Kidney (tissue), 14 donors: ENCODE results near the gene ZNF487. TPM values are rescaled to one million over a fixed set of nuclear protein-coding genes. Genes with fewer than 3 reads are reported as not detected.

ENCODE experiments used
- DNase-seq, 5 donors: peaks; one replicate each; pipeline ENCODE4 v3.0.0-alpha.2; 2013 to 2020
- FAIRE-seq: peaks from 2 replicates; lab custom pipeline; 2012; peaks lifted over from hg19 to GRCh38; lab: Jason Lieb, UNC
- H3K27ac ChIP-seq, 2 donors: one replicate each; pipeline ENCODE4 v1.7.0; 2013; ENCODE audit warnings: low read depth in 2 of 2, low read length in 2 of 2, inconsistent platforms in 1 of 2
- H3K27me3 ChIP-seq: one replicate; pipeline ENCODE4 v1.7.1; 2013; ENCODE audit warnings: low read length, inconsistent platforms; ENCODE audit not compliant: control insufficient read depth, insufficient read depth
- H3K36me3 ChIP-seq, 3 donors: one replicate each; pipeline versions ENCODE4 v1.7.0 to v1.7.1; 2013; ENCODE audit warnings: low read length in 3 of 3, control low read depth in 1 of 3, inconsistent platforms in 1 of 3; ENCODE audit not compliant: insufficient read depth in 3 of 3, control insufficient read depth in 2 of 3
- H3K4me1 ChIP-seq, 3 donors: one replicate each; pipeline versions ENCODE4 v1.7.0 to v1.7.1; 2013; ENCODE audit warnings: low read length in 3 of 3, inconsistent platforms in 1 of 3, low read depth in 1 of 3; ENCODE audit not compliant: control insufficient read depth in 2 of 3, insufficient read depth in 2 of 3
- H3K4me3 ChIP-seq, 3 donors: one replicate each; pipeline versions ENCODE4 v1.7.0 to v1.8.1; 2013; ENCODE audit warnings: low read length in 3 of 3, control low read depth in 1 of 3, inconsistent platforms in 1 of 3
- H3K9ac ChIP-seq, 3 donors: one replicate each; pipeline versions ENCODE4 v1.7.0 to v1.7.1; 2013; ENCODE audit warnings: low read length in 3 of 3, control low read depth in 1 of 3, inconsistent platforms in 1 of 3
- H3K9me3 ChIP-seq, 3 donors: one replicate each; pipeline versions ENCODE4 v1.7.0 to v1.7.1; 2013; ENCODE audit warnings: low read length in 3 of 3, control low read depth in 1 of 3, inconsistent platforms in 1 of 3; ENCODE audit not compliant: control insufficient read depth in 2 of 3, insufficient read depth in 1 of 3
- CTCF ChIP-seq: IDR thresholded peaks from 3 replicates; pipeline ENCODE4 v1.5.1; 2012; ENCODE audit warnings: mild to moderate bottlenecking, moderate library complexity, borderline replicate concordance; ENCODE audit not compliant: insufficient read depth; ENCODE audit errors: extremely low read depth
- intact Hi-C: fragments of 100-400 bp; cut with DNase I; formaldehyde crosslinking; loops from one replicate; pipeline ENCODE4 v1.11.1; 2022
- polyA plus RNA-seq: library from polyadenylated mRNA; stranded (reverse); fragments of 350-450 nt; fragmentation: Illumina TruSeq; extraction: RNeasy Lipid Tissue Mini Kit (QIAGEN cat#74804); gene quantifications from one replicate; pipeline ENCODE4 v1.2.3, GENCODE V29; 2014; ENCODE audit warnings: low read depth, low replicate concordance; ENCODE audit not compliant: insufficient read depth
- total RNA-seq: library from RNA; stranded (reverse); fragmentation: NEBNext Ultra II Directional; extraction: Animal tissue kit (Norgen Biotek cat#: 25700); gene quantifications from one replicate; pipeline ENCODE4 v1.2.1, GENCODE V29; 2021
- donor health status: control.
- donor health status: control.
- donor health status: control.
- donor health status: control.
- donor health status: control.
- donor health status: DM: yes; HTN: yes; CAD: no.
- donor health status: Normal renal cell carcinoma (clear cell type).

The ZNF487 gene
- total and polyA plus RNA-seq, 2 donors from 2014 or later = 7.1 to 9.7 TPM

GRCh38 chr10:43411536-43411935 is 25.4 kb upstream of the ZNF487 start:
- Histone ChIP-seq H3K4me3 (no peak overlapping the region), H3K27me3 (no peaks in the 10 kb centered on the region), H3K36me3 (no peaks in the 10 kb centered on the region), H3K9ac (no peak overlapping the region), H3K4me1 (no peaks in the 10 kb centered on the region), H3K27ac (no peak overlapping the region), H3K9me3 (no peaks in the 10 kb centered on the region)
- FAIRE-seq (no peak), DNase-seq (no peak)
- no peak for TF ChIP-seq CTCF
- intact Hi-C loops = no loop called here

GRCh38 chr10:43415544-43415943 is 21.4 kb upstream of the ZNF487 start:
- intact Hi-C loops = no loop called here
- no peaks in the 10 kb centered on the region for H3K36me3 ChIP-seq
- peaks cover 0 to 3% (median 0%) of the 10 kb centered on the region in 3 donors for H3K4me1 ChIP-seq
- H3K27ac ChIP-seq = no peak overlapping the region
- no peak overlapping the region for H3K4me3 ChIP-seq
- H3K9me3 ChIP-seq = no peaks in the 10 kb centered on the region
- no peak for TF ChIP-seq CTCF
- DNase-seq (no peak), FAIRE-seq (no peak)
- no peaks in the 10 kb centered on the region for H3K27me3 ChIP-seq
- H3K9ac ChIP-seq = no peak overlapping the region

GRCh38 chr10:43417950-43418768 is 18.8 kb upstream of the ZNF487 start:
- H3K9me3 ChIP-seq = no peaks in the 10 kb centered on the region
- TF ChIP-seq CTCF = no peak
- FAIRE-seq (no peak), DNase-seq (peak in 1 of 5 donors; percentile 18)
- intact Hi-C loops = no loop called here
- no peak overlapping the region for H3K27ac ChIP-seq
- H3K27me3 ChIP-seq = no peaks in the 10 kb centered on the region
- no peak overlapping the region for H3K4me3 ChIP-seq
- H3K4me1 ChIP-seq = peaks cover 0 to 3% (median 0%) of the 10 kb centered on the region in 3 donors
- no peaks in the 10 kb centered on the region for H3K36me3 ChIP-seq
- H3K9ac ChIP-seq = no peak overlapping the region

DNA sequence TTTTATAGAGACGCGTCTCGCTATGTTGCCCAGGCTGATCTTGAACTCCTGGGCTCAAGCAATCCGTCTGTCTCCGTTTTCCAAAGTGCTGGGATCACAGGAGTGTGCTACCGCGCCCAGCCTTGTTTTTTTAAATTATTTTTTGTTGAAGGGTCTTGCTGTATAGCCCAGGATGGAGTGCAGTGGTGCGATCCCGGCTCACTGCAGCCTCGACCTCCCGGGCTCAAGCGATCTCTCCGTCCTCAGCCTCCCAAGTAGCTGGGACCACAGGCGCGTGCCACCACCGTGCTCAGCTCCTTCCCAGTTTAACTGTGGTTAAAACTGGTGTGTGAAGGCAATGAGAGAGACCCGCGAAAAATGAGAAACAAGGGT is 16.9 kb upstream of the ZNF487 start:
- H3K4me1 ChIP-seq = peaks cover 0 to 3% (median 0%) of the 10 kb centered on the region in 3 donors
- no peaks in the 10 kb centered on the region for H3K27me3 ChIP-seq
- intact Hi-C loops = no loop called here
- peak in 1 of 5 donors; percentile 79 for DNase-seq
- no peaks in the 10 kb centered on the region for H3K9me3 ChIP-seq
- TF ChIP-seq CTCF = no peak
- peak overlapping the region; percentile 52 to 58 (median 55) for H3K4me3 ChIP-seq
- no peaks in the 10 kb centered on the region for H3K36me3 ChIP-seq
- H3K27ac ChIP-seq = peak overlapping the region; percentile 93 to 94
- H3K9ac ChIP-seq = peak overlapping the region; percentile 16 to 56 (median 20)
- FAIRE-seq = no peak
